ENCODE measurements around the gene MB.

The MB gene

DNA sequence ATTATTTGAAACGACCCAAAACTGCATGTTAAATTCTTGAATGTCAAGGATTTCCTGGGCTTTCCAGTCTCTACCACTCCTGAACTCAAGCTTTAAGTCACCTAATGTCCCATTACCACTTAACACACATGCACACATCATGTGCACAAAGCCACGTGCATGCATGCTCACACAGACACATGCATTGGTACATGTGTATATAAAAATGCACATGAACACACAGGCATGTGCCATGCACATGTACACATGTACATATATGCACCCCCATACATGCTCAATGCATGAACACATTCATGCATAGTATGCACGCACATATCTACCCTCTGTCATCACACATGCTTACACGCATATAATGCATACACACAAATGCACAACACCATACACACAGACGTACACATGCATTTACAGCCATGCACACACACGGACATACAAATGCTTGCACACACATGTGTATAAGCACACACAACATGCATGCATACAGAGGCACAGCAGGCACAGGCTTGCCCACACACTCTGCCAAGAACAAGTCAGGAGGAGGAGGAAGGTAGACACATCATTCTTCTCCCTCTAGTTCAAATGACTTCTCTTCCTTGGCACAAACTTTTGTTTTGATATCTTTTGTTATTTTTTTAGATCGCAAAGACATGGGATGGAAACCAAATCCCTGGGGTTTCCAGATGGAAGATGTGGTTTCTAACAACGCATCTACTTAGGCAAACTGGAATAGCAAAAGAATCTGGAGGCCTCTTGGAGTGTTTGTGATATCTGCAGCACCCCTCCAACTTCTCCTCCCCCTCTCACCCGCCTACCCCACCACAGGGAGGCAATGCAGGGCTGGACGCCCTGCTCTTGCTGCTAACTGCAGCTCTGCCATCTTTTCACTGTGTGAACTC is 51.9 kb downstream of the MB start:
- TF ChIP-seq, protein P1, sequence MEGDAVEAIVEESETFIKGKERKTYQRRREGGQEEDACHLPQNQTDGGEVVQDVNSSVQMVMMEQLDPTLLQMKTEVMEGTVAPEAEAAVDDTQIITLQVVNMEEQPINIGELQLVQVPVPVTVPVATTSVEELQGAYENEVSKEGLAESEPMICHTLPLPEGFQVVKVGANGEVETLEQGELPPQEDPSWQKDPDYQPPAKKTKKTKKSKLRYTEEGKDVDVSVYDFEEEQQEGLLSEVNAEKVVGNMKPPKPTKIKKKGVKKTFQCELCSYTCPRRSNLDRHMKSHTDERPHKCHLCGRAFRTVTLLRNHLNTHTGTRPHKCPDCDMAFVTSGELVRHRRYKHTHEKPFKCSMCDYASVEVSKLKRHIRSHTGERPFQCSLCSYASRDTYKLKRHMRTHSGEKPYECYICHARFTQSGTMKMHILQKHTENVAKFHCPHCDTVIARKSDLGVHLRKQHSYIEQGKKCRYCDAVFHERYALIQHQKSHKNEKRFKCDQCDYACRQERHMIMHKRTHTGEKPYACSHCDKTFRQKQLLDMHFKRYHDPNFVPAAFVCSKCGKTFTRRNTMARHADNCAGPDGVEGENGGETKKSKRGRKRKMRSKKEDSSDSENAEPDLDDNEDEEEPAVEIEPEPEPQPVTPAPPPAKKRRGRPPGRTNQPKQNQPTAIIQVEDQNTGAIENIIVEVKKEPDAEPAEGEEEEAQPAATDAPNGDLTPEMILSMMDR (conservative IDR thresholded peaks at IDR 0.05; ENCODE audit: low read depth), result no peak
- DNase-seq (ENCODE audit: low spot score), result no peak
- POLR2A ChIA-PET (ENCODE audit: low non-redundant PET), result interaction anchor here (0.6 kb wide), 1 partner anchor 8 kb away, joined by 4 read pairs; no protein-coding TSS in a partner anchor
- H3K27ac ChIP-seq, result no peak overlapping the region
- CTCF ChIA-PET, result interaction anchor here (0.6 kb wide), 1 partner anchor 87 kb away, joined by 3 read pairs; no protein-coding TSS in a partner anchor

DNA sequence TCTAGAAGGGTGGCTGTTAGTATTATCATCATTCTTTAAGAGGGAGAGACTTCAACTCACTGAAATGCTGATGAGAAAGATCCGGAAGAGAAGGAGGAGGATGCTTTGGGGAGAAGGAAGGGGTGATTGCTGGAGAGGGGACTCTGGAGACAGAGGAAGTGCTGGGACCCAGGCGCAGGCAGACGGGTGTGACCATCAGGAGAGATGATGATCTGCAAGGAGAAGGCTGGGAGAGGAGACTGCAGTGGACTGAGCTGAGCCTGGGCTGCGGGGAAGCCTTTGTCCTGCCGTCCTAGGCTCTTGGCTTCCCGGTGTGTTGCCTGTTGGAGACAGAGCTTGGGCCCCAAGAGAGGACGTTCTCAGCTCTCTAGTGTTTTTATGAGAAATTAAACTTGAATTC is 53.9 kb downstream of the MB start:
- DNase-seq (ENCODE audit: low spot score), result no peak
- CTCF ChIA-PET, result no interaction called here
- POLR2A ChIA-PET (ENCODE audit: low non-redundant PET), result no interaction called here
- H3K27ac ChIP-seq, result no peak overlapping the region
- TF ChIP-seq, protein P1 (conservative IDR thresholded peaks at IDR 0.05; ENCODE audit: low read depth), result no peak

DNA sequence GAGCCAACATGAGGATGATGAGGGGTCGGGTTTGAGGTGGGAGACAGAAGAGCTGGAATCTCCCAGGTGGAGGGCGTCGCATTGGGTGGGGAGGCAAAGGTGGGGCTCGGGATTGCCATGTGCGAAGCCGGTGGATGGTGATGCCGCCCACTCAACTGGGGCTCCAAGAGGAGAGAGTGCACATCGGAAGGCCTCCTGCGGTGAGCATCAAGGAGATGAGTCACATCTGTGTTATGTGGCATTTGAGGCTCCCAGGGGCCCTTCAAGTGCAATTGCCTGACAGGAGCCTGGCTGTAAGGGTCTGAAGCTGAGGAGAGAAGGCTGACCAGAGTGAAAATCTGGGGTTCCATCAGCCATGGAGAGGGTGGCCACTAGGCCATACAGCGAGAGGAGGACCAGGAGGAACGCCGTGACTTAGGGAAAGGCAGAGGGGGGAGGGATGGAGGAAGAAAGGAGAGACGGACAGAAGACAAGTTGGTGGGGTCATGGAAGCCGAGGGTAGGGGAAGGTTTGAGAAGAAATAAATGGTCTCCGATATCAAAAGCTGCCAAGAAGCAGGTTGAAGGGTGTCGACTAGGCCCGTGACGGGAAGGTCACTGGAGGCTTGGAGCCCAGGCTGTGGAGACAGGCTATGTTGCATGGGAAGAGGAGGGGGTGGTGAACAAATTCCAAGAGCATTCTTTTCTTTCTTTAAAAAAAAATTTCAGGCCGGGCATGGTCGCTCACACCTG is 55.2 kb downstream of the MB start:
- H3K27ac ChIP-seq, result no peak overlapping the region
- ChIA-PET POLR2A (ENCODE audit: low non-redundant PET) (no interaction called here), CTCF (no interaction called here)
- TF ChIP-seq, protein P1 (conservative IDR thresholded peaks at IDR 0.05; ENCODE audit: low read depth), result no peak
- peak; percentile 59 for DNase-seq (ENCODE audit: low spot score)

GRCh38 chr22:35560824-35561223 is 56.3 kb downstream of the MB start:
- no peak for DNase-seq (ENCODE audit: low spot score)
- TF ChIP-seq, protein P1 (conservative IDR thresholded peaks at IDR 0.05; ENCODE audit: low read depth), result no peak
- CTCF ChIA-PET, result interaction anchor here (0.6 kb wide), 1 partner anchor 272 kb away, joined by 4 read pairs; no protein-coding TSS in a partner anchor
- POLR2A ChIA-PET (ENCODE audit: low non-redundant PET), result no interaction called here
- no peak overlapping the region for H3K27ac ChIP-seq

GRCh38 chr22:35560366-35560765 is 56.8 kb downstream of the MB start:
- ChIA-PET POLR2A (ENCODE audit: low non-redundant PET) (no interaction called here), CTCF (interaction anchor here (0.6 kb wide), 1 partner anchor 271 kb away, joined by 4 read pairs; no protein-coding TSS in a partner anchor)
- H3K27ac ChIP-seq, result no peak overlapping the region
- no peak for DNase-seq (ENCODE audit: low spot score)
- TF ChIP-seq, protein P1 (conservative IDR thresholded peaks at IDR 0.05; ENCODE audit: low read depth), result no peak

DNA sequence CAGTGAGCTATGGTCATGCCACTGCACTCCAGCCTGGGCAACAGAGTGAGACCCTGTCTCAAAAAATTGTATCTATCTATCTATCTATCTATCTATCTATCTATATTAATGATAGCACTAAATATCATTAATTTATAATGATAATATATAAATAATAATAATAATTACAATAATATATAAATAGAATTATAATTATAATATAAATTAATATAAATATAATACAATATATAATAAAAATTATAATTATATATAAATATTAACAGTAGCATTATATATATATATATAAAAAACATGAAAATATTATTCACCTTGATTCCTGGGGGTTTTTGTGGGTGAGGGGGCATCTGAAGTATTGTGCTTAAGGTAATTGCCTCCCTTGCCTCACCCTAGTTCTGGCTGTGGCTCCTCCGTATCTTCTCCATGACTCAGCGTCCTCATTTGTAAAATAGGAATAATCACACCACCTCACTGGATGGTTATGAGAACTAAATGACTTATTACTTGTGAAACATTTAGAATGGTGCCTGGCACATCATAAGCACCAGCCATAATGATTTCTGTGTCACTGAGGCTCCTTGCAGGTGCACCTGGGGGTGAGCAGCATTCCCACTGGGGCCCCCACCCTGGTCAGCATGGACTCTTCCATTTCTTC is 57.6 kb downstream of the MB start:
- ChIA-PET POLR2A (ENCODE audit: low non-redundant PET) (no interaction called here), CTCF (no interaction called here)
- TF ChIP-seq, protein P1 (conservative IDR thresholded peaks at IDR 0.05; ENCODE audit: low read depth), result no peak
- no peak for DNase-seq (ENCODE audit: low spot score)
- no peak overlapping the region for H3K27ac ChIP-seq
